Ovary (tissue), 9 donors: ENCODE results near the gene ZNF511. TPM values are rescaled to one million over a fixed set of nuclear protein-coding genes. Genes with fewer than 3 reads are reported as not detected.

Experiments
- DNase-seq, 5 donors: peaks; one replicate each; pipeline ENCODE4 v3.0.0-alpha.2; 2019 to 2020
- H3K27ac ChIP-seq, 2 donors: fragments of 200-600 bp; one replicate each; pipeline versions ENCODE4 v1.5.1 to v1.8.0; 2019 to 2022
- H3K27me3 ChIP-seq: fragments of 200-600 bp; one replicate; pipeline ENCODE4 v1.8.0; 2022
- H3K36me3 ChIP-seq: fragments of 200-600 bp; sonication (generic); one replicate; pipeline ENCODE4 v1.5.1; 2019
- H3K4me1 ChIP-seq: one replicate; pipeline ENCODE4 v1.8.1; 2013; ENCODE audit warnings: mild to moderate bottlenecking, moderate library complexity; ENCODE audit not compliant: insufficient read depth
- H3K4me3 ChIP-seq: fragments of 200-600 bp; sonication (generic); one replicate; pipeline ENCODE4 v1.5.1; 2017
- H3K9me3 ChIP-seq, 2 donors: fragments of 200-600 bp in 1 of 2; sonication (generic) in 1 of 2; one replicate each; pipeline versions ENCODE4 v1.5.1 to v1.8.1; 2013 to 2019; ENCODE audit warnings: mild to moderate bottlenecking in 1 of 2, moderate library complexity in 1 of 2
- EP300 ChIP-seq: sonication (generic); formaldehyde crosslinking; IDR thresholded peaks from one replicate; pipeline ENCODE4 v1.6.1; 2017; ENCODE audit warnings: antibody characterized with exemption
- POLR2A ChIP-seq: fragments of 450-650 bp; IDR thresholded peaks from one replicate; pipeline ENCODE4 v1.6.1; 2017; ENCODE audit warnings: antibody characterized with exemption, mild to moderate bottlenecking, moderate library complexity
- WGBS, 3 donors: extraction: QIAGEN DNeasy Blood & Tissue Kit in 1 of 3; methylation state at CpG; one replicate each; pipeline versions ENCODE4 v1.1.5 to v1.1.7; 2013 to 2017; 5-methylcytosine and 5-hydroxymethylcytosine counted together
- intact Hi-C, 4 donors: fragments of 100-400 bp; cut with DNase I; formaldehyde crosslinking; loops; one replicate each; pipeline versions ENCODE4 v1.11.0 to v1.15.1; 2022 to 2023
- polyA plus RNA-seq, 2 donors: library from polyadenylated mRNA; stranded (reverse); fragments of 200-250 nt in 1 of 2; fragments of 350-450 nt in 1 of 2; fragmentation: Illumina TruSeq in 1 of 2; extraction: RNeasy Lipid Tissue Mini Kit (QIAGEN cat#74804) in 1 of 2; gene quantifications; one replicate each; pipeline ENCODE4 v1.2.3, GENCODE V29; 2013 to 2014
- total RNA-seq, 7 donors: library from RNA; depleted of rRNA in 2 of 7; stranded (reverse); fragments of >200 nt in 2 of 7; fragmentation: NEBNext Ultra II Directional in 3 of 7; extraction: Animal tissue kit (Norgen Biotek cat#: 25700) in 3 of 7; gene quantifications; one replicate each; pipeline versions ENCODE4 v1.1.0 to v1.2.4, GENCODE V29; 2016 to 2023
- TF ChIP-seq, protein P1 (sequence below), 3 donors: fragments of 450-650 bp in 2 of 3; fragments of 200-600 bp in 1 of 3; IDR thresholded peaks; one replicate each; pipeline versions ENCODE4 v1.5.1 to v1.8.0; 2016 to 2022; ENCODE audit warnings: antibody characterized with exemption in 3 of 3, mild to moderate bottlenecking in 1 of 3
- donor health status: DM: no; HTN: no; CAD: no; lungs with moderate emphysema.
- donor health status: DM: no; HTN: no; CAD: no.
- donor health status: Bipolar disorder and iron deficiency.
- donor health status: DM: yes; HTN: yes; CAD: no.
- donor health status: DM: no; HTN: no; CAD: no.
- donor health status: DM: yes; HTN: yes; CAD: no.

ZNF511 gene
- total and polyA plus RNA-seq, 9 donors, result 16.3 to 64.8 (median 46.8) TPM

DNA sequence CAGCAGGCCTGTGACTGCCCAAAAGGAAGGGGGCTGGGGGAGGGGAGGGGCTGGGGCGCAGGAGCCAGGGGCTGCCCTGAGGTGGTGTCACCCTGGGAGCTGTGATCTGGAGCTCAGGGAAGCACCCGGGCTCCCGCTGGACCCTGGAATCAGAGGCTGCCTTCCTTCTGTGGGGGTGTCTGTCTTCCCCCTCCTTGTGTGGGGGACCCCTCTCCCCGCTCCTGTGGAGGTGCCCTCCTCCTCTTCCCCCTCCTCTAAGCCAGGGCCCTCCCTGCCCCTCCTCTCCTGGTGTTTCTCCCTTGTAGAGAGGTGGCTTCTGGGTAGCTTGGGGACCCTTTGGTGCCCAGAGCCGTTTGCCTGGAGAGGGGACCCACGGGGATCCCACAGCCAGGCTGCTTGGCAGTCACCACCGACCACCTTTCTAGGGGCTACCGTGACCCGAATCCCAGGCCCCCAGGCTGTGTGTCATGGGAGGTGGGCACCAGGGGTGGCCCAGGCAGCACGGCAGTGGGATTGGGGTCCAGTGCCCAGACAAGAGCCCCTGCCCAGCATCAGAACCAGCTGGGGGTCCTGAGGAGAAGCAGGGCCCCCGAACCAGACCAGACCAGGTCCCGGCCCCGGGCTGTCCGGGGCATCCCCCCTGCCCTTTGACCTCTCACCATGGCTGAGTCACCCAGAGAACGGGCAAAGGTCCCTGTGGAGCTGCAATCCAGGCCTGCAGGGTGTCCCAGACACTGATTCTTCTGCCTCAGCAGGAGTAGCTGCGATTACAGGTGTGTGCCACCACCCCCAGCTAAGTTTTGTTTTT is 39.2 kb downstream of the ZNF511 start:
- H3K9me3 ChIP-seq, result no peaks in the 10 kb centered on the region
- H3K4me3 ChIP-seq, result no peak overlapping the region
- H3K27ac ChIP-seq, result no peak overlapping the region
- H3K36me3 ChIP-seq, result no peaks in the 10 kb centered on the region
- H3K4me1 ChIP-seq, result no peaks in the 10 kb centered on the region
- WGBS, 3 donors, result 40 to 49% (median 44%) methylated on average over 14 to 16 of the region's 16 CpGs
- DNase-seq, result no peak
- TF ChIP-seq, protein P1, sequence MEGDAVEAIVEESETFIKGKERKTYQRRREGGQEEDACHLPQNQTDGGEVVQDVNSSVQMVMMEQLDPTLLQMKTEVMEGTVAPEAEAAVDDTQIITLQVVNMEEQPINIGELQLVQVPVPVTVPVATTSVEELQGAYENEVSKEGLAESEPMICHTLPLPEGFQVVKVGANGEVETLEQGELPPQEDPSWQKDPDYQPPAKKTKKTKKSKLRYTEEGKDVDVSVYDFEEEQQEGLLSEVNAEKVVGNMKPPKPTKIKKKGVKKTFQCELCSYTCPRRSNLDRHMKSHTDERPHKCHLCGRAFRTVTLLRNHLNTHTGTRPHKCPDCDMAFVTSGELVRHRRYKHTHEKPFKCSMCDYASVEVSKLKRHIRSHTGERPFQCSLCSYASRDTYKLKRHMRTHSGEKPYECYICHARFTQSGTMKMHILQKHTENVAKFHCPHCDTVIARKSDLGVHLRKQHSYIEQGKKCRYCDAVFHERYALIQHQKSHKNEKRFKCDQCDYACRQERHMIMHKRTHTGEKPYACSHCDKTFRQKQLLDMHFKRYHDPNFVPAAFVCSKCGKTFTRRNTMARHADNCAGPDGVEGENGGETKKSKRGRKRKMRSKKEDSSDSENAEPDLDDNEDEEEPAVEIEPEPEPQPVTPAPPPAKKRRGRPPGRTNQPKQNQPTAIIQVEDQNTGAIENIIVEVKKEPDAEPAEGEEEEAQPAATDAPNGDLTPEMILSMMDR (IDR thresholded peaks at IDR 0.05), result no peak
- TF ChIP-seq POLR2A (no peak), EP300 (no peak)
- no peaks in the 10 kb centered on the region for H3K27me3 ChIP-seq
- intact Hi-C loops, result no loop called here

DNA sequence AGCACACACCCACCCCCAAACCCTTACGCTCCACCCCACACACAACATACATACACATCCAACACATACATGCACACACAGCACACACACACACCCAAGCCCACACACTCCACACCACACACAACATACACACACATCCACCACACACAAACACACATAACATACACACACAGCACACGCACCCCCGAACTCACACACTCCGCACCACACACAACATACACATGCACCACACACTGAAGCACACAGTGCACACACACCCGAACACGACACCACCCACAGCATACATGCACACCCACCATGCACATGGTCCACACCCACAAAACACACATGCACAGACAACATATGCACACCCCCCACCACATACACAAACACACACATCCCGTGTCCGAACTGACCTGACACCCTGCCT is 40.5 kb downstream of the ZNF511 start:
- H3K4me1 ChIP-seq, result no peaks in the 10 kb centered on the region
- TF ChIP-seq POLR2A (no peak), EP300 (no peak)
- TF ChIP-seq, protein P1 (IDR thresholded peaks at IDR 0.05), result no peak
- 69 to 81% (median 71%) methylated on average over 8 of the region's 8 CpGs for WGBS, 3 donors
- no peaks in the 10 kb centered on the region for H3K9me3 ChIP-seq
- H3K27me3 ChIP-seq, result no peaks in the 10 kb centered on the region
- intact Hi-C loops, result no loop called here
- H3K27ac ChIP-seq, result no peak overlapping the region
- DNase-seq, result no peak
- no peak overlapping the region for H3K4me3 ChIP-seq
- H3K36me3 ChIP-seq, result no peaks in the 10 kb centered on the region

DNA sequence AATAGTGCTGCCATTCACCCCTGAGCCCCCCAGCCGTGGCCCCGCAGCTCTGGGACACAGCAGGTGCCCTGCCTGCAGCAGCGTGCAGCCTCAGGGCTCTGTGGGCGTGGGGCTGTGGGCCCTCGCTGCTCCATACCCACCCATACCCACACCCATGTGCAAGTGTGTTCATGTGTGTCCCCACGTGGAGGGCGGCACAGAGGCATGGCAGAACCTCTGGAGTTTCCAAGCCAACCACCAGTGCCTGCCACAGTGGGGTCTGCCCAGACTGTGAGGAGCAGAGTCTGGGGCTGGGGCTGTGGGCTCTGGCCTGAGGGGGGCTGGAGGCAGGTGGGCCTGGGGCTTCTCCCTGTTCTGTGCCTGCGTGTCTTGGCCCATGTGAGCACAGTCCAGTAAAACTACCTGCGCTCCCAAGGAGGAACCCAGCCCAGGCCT is 40.9 kb downstream of the ZNF511 start:
- Histone ChIP-seq H3K27me3 (no peaks in the 10 kb centered on the region), H3K4me1 (no peaks in the 10 kb centered on the region), H3K9me3 (no peaks in the 10 kb centered on the region), H3K27ac (no peak overlapping the region), H3K4me3 (no peak overlapping the region), H3K36me3 (no peaks in the 10 kb centered on the region)
- no peak for DNase-seq
- 52 to 67% (median 57%) methylated on average over 9 of the region's 9 CpGs for WGBS, 3 donors
- intact Hi-C loops, result no loop called here
- no peak for TF ChIP-seq EP300
- no peak for TF ChIP-seq POLR2A
- TF ChIP-seq, protein P1 (IDR thresholded peaks at IDR 0.05), result no peak

DNA sequence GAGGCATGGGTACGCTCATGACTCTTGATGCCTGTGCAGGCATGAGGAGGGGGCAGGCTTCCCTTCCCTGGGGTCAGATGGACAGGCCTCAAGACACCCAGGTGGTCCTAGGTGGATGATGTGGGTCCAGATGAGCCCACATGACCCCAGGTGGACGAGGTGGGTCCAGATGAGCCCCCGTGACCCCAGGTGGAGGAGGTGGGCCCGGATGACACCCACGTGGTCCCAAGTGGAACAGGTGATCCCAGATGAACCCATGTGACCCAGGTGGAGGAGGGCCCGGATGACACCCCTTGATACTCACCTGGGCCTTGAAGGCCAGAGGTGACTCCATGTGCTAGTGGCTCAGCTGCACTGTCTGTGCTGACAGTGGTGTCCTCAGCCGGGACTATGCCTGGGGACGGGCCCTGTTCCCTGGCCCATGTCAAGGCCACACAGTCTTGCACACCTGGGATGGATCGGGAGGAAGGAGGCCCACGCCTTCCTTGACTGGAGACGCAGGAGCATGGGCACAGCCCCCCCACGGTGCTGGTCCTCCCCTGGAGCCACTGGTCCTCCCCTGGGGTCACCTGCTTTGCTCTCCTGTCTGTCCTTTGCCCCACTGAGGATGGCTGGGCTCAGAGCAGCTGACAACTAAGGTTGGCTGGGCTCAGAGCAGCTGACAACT is 41.7 kb downstream of the ZNF511 start:
- TF ChIP-seq, protein P1 (IDR thresholded peaks at IDR 0.05), result no peak
- TF ChIP-seq EP300, result no peak
- TF ChIP-seq POLR2A, result no peak
- H3K9me3 ChIP-seq, result no peaks in the 10 kb centered on the region
- 35 to 58% (median 46%) methylated on average over 11 to 12 of the region's 12 CpGs for WGBS, 3 donors
- no peaks in the 10 kb centered on the region for H3K36me3 ChIP-seq
- no peaks in the 10 kb centered on the region for H3K4me1 ChIP-seq
- intact Hi-C loops, result no loop called here
- H3K4me3 ChIP-seq, result no peak overlapping the region
- no peak for DNase-seq
- H3K27ac ChIP-seq, result no peak overlapping the region
- no peaks in the 10 kb centered on the region for H3K27me3 ChIP-seq
